ENCODE measurements around the gene DHRS12.
A peak's percentile ranks its signal among the peaks of the same experiment; 100 is the strongest.

DHRS12 gene

DNA sequence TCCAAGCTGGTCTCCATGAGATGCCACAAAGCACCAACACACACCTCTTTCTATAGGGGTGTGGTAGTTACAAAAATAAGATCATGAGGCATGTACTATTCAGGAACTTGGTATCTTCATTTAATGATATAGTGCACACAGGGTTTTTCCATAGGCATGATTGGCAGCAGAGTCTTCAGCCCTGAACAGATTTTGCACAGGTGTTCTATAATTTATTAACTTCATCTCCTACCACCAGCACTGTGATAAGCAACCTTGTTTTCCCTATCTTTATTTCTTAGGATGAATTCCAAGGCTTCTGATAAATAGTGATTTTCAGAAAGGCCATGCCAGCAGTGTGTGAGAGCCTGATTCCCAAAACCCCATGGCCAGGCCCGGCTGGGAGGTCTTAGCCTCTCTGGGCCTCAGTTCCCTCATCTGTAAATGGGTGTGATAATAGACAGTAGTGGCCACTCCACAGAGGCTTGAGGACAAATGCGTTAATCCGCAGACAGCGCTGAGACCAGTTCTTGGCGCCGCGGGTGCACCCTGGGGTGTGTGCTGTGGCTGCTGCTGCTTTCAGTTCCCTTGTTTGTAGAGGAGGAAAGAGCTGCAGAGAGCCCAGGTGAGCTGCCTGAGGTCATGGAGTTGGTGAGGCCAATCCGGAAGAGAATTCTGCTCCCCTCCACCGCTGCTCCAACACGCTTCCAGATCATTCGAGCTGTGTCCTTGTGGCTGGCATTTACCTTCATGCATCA is 33.1 kb downstream of the DHRS12 start:
- peak overlapping the region; percentile 60 for H3K4me3 ChIP-seq (ENCODE audit: low read length)
- H3K4me1 ChIP-seq (ENCODE audit: low read length): peaks cover 26% of the 10 kb centered on the region
- peak overlapping the region; percentile 85 for H3K4me2 ChIP-seq (ENCODE audit: low read length)
- H3K9me3 ChIP-seq (ENCODE audit: insufficient read depth, low read length): no peaks in the 10 kb centered on the region
- TF ChIP-seq, protein P1, sequence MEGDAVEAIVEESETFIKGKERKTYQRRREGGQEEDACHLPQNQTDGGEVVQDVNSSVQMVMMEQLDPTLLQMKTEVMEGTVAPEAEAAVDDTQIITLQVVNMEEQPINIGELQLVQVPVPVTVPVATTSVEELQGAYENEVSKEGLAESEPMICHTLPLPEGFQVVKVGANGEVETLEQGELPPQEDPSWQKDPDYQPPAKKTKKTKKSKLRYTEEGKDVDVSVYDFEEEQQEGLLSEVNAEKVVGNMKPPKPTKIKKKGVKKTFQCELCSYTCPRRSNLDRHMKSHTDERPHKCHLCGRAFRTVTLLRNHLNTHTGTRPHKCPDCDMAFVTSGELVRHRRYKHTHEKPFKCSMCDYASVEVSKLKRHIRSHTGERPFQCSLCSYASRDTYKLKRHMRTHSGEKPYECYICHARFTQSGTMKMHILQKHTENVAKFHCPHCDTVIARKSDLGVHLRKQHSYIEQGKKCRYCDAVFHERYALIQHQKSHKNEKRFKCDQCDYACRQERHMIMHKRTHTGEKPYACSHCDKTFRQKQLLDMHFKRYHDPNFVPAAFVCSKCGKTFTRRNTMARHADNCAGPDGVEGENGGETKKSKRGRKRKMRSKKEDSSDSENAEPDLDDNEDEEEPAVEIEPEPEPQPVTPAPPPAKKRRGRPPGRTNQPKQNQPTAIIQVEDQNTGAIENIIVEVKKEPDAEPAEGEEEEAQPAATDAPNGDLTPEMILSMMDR (IDR thresholded peaks at IDR 0.05; ENCODE audit: low read depth, low read length): no peak
- no peak for TF ChIP-seq EZH2phosphoT487 (IDR thresholded peaks at IDR 0.05; ENCODE audit: low read depth)
- H3K27me3 ChIP-seq (ENCODE audit: low read depth, low read length): no peaks in the 10 kb centered on the region
- 0 out of 2 replicates have a peak overlapping the region, but pooled peaks have one; percentile 23 for H2AFZ ChIP-seq (ENCODE audit: low read depth, low read length)
- no peaks in the 10 kb centered on the region for H3K79me2 ChIP-seq (ENCODE audit: low read length)
- H3K9ac ChIP-seq (ENCODE audit: low read length): peak overlapping the region; percentile 55
- H3K27ac ChIP-seq (ENCODE audit: low read length): peak overlapping the region; percentile 45
- H3K36me3 ChIP-seq (replicated peaks; ENCODE audit: low read depth, low read length): no peaks in the 10 kb centered on the region
- H4K20me1 ChIP-seq (ENCODE audit: insufficient read depth, low read length): no peaks in the 10 kb centered on the region

DNA sequence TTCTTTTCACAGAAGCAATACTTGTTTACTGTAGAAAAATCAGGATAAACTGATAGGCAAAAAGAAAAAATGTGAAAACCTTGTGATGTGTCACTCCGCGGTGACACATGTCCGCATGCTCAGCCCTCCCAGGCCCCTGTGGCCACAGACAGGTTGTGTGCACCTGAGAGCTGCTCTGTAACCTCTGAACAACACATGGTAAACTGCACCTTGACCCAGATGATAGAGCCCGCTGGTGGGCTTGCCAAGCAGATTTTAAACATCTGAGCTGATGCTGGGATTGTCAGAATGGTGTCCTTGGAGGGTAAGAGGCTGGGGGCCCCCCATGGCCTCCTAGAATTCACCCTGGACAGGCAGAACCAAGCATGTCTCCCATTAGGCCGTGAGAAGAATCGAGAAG is 33.8 kb downstream of the DHRS12 start:
- H3K27ac ChIP-seq (ENCODE audit: low read length): no peak overlapping the region

DNA sequence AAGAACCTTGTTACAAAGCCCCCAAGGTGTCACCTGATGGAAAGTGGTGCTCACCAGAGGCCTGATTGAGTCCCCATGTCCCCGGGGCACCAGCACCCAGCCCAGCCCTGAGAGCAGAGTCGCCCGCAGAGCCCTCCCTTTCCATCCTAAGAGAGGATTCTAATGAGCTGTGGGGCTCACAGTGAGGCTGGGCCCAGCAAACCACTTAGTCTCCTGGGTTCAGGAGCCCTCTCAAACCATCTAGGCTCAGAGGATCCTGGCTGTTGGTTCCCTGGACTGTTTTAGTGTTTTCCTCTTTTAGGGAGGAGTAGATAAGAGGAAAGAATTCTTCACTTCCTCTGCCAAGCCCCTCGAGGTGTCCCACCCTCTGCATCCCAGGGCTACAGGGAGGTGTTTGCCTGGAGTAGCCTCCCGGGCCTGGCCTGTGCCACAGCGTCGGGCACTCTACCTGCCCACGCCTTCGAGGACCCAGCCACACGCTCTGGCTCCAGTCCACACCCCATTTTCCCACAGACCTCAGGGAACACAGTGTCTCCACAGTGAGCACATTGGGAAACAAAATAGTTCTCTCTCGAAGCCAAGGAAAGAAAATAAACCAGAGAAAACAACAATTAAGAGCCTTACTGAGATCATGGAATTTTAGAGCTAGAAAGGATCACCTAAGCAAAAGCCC is 34.4 kb downstream of the DHRS12 start:
- H3K79me2 ChIP-seq (ENCODE audit: low read length): no peaks in the 10 kb centered on the region
- no peak overlapping the region for H3K9ac ChIP-seq (ENCODE audit: low read length)
- no peak overlapping the region for H2AFZ ChIP-seq (ENCODE audit: low read depth, low read length)
- TF ChIP-seq EZH2phosphoT487 (IDR thresholded peaks at IDR 0.05; ENCODE audit: low read depth): no peak
- TF ChIP-seq, protein P1 (IDR thresholded peaks at IDR 0.05; ENCODE audit: low read depth, low read length): no peak
- H3K4me2 ChIP-seq (ENCODE audit: low read length): no peak overlapping the region
- no peaks in the 10 kb centered on the region for H3K36me3 ChIP-seq (replicated peaks; ENCODE audit: low read depth, low read length)
- H3K27ac ChIP-seq (ENCODE audit: low read length): no peak overlapping the region
- no peaks in the 10 kb centered on the region for H4K20me1 ChIP-seq (ENCODE audit: insufficient read depth, low read length)
- H3K4me1 ChIP-seq (ENCODE audit: low read length): peaks cover 36% of the 10 kb centered on the region
- no peak overlapping the region for H3K4me3 ChIP-seq (ENCODE audit: low read length)
- no peaks in the 10 kb centered on the region for H3K27me3 ChIP-seq (ENCODE audit: low read depth, low read length)
- no peaks in the 10 kb centered on the region for H3K9me3 ChIP-seq (ENCODE audit: insufficient read depth, low read length)

More for the DNA sequence above, 33.8 kb downstream of the DHRS12 start:
- H3K4me2 ChIP-seq (ENCODE audit: low read length): peak overlapping the region; percentile 85
- H2AFZ ChIP-seq (ENCODE audit: low read depth, low read length): no peak overlapping the region
- no peaks in the 10 kb centered on the region for H3K36me3 ChIP-seq (replicated peaks; ENCODE audit: low read depth, low read length)
- H3K4me1 ChIP-seq (ENCODE audit: low read length): peaks cover 30% of the 10 kb centered on the region
- no peaks in the 10 kb centered on the region for H3K9me3 ChIP-seq (ENCODE audit: insufficient read depth, low read length)
- TF ChIP-seq, protein P1 (IDR thresholded peaks at IDR 0.05; ENCODE audit: low read depth, low read length): no peak
- no peak for TF ChIP-seq EZH2phosphoT487 (IDR thresholded peaks at IDR 0.05; ENCODE audit: low read depth)
- no peak overlapping the region for H3K4me3 ChIP-seq (ENCODE audit: low read length)
- H3K79me2 ChIP-seq (ENCODE audit: low read length): no peaks in the 10 kb centered on the region
- no peak overlapping the region for H3K9ac ChIP-seq (ENCODE audit: low read length)
- H3K27me3 ChIP-seq (ENCODE audit: low read depth, low read length): no peaks in the 10 kb centered on the region
- no peaks in the 10 kb centered on the region for H4K20me1 ChIP-seq (ENCODE audit: insufficient read depth, low read length)

DNA sequence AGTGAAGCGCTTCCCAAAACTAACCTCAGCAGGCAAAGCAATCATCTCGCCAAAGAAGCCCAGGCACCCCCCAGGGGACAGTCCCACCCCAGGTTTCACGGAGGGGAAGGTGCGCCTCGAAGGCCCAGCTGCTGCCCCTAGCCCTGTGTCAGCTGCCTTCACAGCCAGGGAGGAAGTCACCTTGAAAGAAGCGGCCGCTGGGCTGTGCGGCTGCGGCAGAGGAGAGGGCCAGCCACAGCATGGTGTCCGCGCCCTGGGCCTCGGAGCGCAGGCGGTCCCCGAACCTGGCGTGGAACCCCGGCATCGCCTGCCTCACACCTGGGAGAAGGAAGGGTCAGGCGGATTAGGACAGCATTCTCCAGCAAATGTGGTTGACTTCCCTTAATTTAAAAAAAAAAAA is 35.0 kb downstream of the DHRS12 start:
- H3K4me2 ChIP-seq (ENCODE audit: low read length): no peak overlapping the region
- H3K9me3 ChIP-seq (ENCODE audit: insufficient read depth, low read length): no peaks in the 10 kb centered on the region
- no peaks in the 10 kb centered on the region for H3K79me2 ChIP-seq (ENCODE audit: low read length)
- TF ChIP-seq EZH2phosphoT487 (IDR thresholded peaks at IDR 0.05; ENCODE audit: low read depth): no peak
- TF ChIP-seq, protein P1 (IDR thresholded peaks at IDR 0.05; ENCODE audit: low read depth, low read length): no peak
- peaks cover 41% of the 10 kb centered on the region for H3K4me1 ChIP-seq (ENCODE audit: low read length)
- H2AFZ ChIP-seq (ENCODE audit: low read depth, low read length): no peak overlapping the region
- H3K4me3 ChIP-seq (ENCODE audit: low read length): no peak overlapping the region
- H3K27ac ChIP-seq (ENCODE audit: low read length): no peak overlapping the region
- no peak overlapping the region for H3K9ac ChIP-seq (ENCODE audit: low read length)
- no peaks in the 10 kb centered on the region for H3K27me3 ChIP-seq (ENCODE audit: low read depth, low read length)
- H3K36me3 ChIP-seq (replicated peaks; ENCODE audit: low read depth, low read length): no peaks in the 10 kb centered on the region
- no peaks in the 10 kb centered on the region for H4K20me1 ChIP-seq (ENCODE audit: insufficient read depth, low read length)

Data from OCI-LY3 (cell line).